Stimulated activated CD8-positive, alpha-beta memory T cell treated with anti-CD3 and anti-CD28 coated beads, Interleukin-15, amount 100 ng/mL, for 4 hours (primary cell): Measurements from ENCODE around the gene KIR3DL1.
A peak's percentile ranks its signal among the peaks of the same experiment; 100 is the strongest.
"Not testable (repeated sequence)": the region's sequence is repeated elsewhere in the genome, so short reads cannot be mapped to it uniquely, and the experiment has no call there.

ENCODE experiments used
- DNase-seq, 2 donors: peaks; one replicate each; pipeline ENCODE4 v3.0.0-alpha.2; 2020; ENCODE audit warnings: low read depth in 2 of 2

The KIR3DL1 gene

DNA sequence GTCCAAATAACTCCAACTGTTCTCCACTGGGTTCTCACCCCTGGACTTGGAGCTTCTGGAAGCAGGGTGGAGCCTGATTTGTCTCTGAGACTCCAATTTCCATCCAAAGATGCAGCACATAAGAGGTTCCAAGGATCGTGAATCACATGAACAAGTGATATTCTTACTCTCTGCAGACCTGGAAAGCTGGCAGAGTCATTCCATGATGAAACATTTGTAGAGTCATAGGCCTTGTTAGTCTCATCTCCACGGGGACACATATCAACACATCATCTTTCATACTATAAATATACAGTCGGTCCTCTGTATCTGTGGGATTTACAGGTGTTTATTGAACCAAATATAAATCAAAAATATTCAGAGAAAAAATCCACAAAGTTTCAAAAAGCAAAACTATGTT, 1.7 kb upstream of the KIR3DL1 start:
- not testable (repeated sequence) for DNase-seq

DNA sequence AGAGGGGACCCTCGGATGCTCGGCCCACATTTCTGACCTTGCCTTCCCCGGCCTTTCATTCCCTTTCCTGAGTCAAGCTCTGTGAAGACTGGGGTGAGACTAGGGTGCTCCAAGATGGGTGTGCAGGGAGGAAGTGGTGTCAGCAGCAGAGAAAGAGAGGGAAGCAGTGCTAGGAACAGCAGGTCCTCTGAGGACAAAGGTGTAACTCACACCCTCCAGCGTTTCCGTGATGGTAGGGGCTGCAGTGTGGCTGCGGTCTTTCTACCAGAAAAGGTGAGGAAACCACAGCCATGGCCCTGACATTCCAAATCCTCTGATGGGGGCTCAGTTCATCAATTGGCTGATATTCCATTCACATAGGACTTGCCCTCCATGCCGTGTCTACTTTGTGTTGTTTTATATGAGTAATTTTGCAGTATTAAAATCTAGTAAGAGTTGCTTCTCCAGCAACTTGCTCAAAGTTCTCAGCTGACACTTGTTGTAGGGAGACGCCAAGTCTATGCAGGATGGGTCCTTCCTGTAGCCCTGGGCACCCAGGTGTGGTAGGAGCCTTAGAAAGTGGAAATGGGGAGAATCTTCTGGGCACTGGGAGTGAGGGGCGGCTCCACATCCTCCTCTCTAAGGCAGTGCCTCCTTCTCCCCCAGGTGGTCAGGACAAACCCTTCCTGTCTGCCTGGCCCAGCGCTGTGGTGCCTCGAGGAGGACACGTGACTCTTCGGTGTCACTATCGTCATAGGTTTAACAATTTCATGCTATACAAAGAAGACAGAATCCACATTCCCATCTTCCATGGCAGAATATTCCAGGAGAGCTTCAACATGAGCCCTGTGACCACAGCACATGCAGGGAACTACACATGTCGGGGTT, 1.6 kb downstream of the KIR3DL1 start:
- DNase-seq = no peak

DNA sequence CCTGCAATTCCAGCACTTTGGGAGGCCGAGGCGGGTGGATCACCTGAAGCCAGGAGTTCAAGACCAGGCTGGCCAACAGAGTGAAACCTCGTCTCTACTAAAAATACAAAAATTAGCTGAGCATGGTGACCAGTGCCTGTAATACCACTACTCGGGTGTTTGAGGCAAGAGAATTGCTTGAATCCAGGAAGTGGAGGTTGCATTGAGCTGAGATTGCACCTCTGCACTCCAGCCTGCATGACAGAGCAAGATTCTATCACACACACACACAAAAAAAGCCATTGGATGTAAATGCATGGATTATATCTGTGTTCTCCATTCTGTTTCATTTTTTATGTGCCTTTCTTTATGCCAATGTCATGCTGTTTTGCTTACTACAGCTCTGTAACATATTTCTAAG, 8.1 kb downstream of the KIR3DL1 start:
- DNase-seq = not testable (repeated sequence)

DNA sequence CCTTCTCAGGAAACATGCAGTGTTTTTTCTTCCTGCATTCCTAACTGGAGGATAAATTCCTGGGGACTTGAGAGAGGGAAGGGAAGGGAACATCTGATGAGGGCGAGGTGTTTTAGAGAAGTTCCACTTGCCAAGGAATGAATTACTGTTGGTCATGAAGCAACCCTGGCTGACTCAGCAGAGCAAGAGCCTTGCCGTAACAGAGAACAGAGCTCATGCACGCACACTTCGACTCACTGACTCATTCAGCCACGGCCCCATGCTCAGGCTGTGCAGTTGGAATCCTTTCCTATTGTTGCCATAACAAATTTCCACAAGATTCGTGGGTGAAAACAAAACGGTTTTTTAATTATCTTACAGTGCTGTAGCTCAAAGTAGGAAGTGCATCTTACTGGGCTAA, 9.1 kb downstream of the KIR3DL1 start:
- not testable (repeated sequence) for DNase-seq

DNA sequence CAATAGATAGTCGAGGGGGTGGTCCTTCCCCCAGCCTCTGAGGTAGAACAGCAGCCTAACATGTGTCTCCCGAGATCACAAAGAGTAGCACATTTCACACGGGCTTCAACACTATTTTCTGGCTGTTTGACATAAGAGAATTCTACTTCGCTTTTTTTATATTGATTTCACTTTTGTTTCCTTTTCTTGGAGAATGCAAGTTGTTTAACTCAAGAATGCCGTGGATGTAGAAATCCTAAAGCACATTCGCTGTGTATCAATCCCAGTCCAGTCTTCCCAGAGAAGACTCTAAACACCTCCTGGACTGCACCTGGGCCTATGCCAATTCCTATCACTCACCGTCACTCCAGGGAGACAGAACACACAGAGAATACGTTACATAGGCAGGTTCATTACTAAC, 11.8 kb downstream of the KIR3DL1 start:
- DNase-seq = not testable (repeated sequence)

DNA sequence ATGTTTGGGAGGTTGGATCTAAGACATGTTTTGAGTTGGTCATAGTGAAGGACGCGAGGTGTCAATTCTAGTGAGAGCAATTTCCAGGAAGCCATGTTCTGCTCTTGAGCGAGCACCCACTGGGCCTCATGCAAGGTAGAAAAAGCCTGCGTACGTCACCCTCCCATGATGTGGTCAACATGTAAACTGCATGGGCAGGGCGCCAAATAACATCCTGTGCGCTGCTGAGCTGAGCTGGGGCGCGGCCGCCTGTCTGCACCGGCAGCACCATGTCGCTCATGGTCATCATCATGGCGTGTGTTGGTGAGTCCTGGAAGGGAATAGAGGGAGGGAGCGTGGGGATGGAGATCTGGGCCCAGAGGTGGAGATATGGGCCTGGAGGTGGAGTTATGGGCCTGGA, 16.2 kb downstream of the KIR3DL1 start, which contains the start of gene KIR2DS4:
KIR2DS4 (plus strand) TSS at position 181 of the 400 bp plus-strand sequence.
- not testable (repeated sequence) for DNase-seq

DNA sequence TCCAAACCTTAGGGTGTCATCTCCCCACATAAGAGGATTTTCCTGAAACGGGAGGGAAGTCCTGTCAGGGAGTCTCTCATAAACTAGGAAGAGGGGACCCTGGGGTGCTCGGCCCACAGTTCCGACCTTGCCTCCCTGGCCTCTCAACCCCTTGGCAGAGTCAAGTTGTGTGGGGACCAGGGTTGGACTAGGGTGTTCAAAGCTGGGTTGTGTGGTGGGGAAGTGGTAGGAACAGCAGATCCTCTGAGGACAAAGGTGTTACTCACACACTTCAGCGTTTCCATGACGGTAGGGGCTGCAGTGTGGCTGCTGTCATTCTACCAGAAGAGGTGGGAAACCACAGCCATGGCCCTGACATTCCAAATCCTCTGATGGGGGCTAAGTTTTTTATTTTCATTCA, 18.9 kb downstream of the KIR3DL1 start:
- DNase-seq = peak in 1 of 2 donors; percentile 21

DNA sequence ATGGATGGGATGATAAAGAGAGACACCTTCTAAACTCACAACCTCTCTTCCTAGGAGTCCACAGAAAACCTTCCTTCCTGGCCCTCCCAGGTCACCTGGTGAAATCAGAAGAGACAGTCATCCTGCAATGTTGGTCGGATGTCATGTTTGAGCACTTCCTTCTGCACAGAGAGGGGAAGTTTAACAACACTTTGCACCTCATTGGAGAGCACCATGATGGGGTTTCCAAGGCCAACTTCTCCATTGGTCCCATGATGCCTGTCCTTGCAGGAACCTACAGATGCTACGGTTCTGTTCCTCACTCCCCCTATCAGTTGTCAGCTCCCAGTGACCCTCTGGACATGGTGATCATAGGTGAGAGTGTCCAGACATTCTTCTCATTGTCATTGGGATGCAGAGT, 21.3 kb downstream of the KIR3DL1 start:
- not testable (repeated sequence) for DNase-seq

DNA sequence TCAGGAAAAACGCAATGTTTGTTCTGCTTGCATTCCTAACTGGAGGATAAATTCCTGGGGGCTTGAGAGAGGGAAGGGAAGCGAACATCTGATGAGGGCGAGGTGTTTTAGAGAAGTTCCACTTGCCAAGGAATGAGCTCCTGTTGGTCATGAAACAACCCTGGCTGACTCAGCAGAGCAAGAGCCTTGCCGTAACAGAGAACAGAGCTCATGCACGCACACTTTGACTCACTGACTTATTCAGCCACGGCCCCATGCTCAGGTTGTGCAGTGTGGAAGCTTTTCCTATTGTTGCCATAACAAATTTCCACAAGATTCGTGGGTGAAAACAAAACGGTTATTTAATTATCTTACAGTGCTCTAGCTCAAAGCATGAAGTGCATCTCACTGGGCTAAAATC, 26.9 kb downstream of the KIR3DL1 start:
- DNase-seq = not testable (repeated sequence)

DNA sequence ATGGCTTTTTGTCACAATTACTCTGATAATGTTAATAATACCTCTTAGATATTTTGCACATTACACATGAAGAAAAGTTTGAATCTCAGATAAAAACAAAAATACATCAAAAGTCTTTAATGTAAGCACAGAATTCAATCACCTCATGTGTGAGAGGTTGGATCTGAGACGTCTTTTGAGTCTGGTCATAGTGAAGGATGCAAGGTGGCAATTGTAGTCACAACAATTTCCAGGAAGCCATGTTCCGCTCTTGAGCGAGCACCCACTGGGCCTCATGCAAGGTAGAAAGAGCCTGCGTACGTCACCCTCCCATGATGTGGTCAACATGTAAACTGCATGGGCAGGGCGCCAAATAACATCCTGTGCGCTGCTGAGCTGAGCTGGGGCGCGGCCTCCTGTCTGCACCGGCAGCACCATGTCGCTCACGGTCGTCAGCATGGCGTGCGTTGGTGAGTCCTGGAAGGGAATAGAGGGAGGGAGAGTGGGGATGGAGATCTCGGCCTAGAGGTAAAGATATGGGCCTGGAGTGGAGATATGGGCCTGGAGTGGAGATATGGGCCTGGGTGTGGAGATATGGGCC, 33.9 kb downstream of the KIR3DL1 start, which contains the start of gene KIR3DL2:
KIR3DL2 (plus strand) TSS at position 383 of the 580 bp plus-strand sequence; CDS start at position 416, 33 bp downstream.
- DNase-seq = not testable (repeated sequence)

DNA sequence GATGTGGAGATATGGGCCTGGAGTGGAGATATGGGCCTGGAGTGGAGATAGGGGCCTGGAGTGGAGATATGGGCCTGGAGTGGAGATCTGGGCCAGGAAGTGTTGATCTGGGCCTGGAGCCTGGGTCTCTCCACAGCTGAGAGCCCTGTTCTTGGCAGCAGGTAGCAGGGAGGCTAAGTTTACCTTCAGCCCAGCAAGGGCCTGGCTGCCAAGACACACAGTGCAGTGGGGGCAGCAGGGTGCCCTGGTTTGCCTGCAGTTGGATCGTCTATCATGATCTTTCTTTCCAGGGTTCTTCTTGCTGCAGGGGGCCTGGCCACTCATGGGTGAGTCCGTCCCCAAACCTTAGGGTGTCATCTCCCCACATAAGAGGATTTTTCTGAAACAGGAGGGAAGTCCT, 34.7 kb downstream of the KIR3DL1 start:
- no peak for DNase-seq

DNA sequence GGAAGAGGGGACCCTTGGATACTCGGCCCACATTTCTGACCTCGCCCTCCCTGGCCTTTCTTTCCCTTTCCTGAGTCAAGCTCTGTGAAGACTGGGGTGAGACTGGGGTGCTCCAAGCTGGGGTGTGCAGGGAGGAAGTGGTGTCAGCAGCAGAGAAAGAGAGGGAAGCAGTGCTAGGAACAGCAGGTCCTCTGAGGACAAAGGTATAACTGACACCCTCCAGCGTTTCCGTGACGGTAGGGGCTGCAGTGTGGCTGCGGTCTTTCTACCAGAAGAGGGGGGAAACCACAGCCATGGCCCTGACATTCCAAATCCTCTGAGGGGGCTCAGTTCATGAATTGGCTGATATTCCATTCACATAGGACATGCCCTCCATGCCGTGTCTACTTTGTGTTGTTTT, 35.1 kb downstream of the KIR3DL1 start:
- DNase-seq = no peak

DNA sequence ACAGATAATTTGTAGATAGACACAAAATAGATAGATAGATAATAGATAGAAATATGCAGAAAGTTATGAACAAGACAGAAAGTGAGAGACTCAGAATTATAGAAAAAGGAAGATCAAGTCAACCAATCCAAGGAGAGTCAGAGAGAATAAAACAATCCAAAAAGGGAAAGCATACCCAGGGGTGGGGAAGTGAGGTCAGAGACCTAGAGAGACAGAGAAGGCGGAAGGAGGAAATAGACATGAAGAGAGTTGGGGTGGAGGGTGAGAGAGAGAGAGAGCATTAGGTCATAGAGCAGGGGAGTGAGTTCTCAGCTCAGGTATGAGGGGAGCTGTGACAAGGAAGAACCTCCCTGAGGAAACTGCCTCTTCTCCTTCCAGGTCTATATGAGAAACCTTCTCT, 39.0 kb downstream of the KIR3DL1 start:
- DNase-seq = not testable (repeated sequence)

DNA sequence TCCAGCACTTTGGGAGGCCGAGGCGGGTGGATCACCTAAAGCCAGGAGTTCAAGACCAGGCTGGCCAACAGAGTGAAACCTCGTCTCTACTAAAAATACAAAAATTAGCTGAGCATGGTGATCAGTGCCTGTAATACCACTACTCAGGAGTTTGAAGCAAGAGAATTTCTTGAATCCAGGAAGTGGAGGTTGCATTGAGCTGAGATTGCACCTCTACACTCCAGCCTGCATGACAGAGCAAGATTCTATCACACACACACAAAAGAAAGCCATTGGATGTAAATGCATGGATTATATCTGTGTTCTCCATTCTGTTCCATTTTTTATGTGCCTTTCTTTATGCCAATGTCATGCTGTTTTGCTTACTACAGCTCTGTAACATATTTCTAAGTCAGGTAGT, 42.2 kb downstream of the KIR3DL1 start:
- not testable (repeated sequence) for DNase-seq

DNA sequence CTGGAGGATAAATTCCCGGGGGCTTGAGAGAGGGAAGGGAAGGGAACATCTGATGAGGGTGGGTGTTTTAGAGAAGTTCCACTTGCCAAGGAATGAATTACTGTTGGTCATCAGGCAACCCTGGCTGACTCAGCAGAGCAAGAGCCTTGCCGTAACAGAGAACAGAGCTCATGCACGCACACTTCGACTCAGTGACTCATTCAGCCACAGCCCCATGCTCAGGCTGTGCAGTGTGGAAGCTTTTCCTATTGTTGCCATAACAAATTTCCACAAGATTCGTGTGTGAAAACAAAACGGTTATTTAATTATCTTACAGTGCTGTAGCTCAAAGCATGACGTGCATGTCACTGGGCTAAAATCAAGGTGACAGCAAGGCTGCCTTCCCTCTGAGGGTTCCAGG, 43.2 kb downstream of the KIR3DL1 start:
- not testable (repeated sequence) for DNase-seq

DNA sequence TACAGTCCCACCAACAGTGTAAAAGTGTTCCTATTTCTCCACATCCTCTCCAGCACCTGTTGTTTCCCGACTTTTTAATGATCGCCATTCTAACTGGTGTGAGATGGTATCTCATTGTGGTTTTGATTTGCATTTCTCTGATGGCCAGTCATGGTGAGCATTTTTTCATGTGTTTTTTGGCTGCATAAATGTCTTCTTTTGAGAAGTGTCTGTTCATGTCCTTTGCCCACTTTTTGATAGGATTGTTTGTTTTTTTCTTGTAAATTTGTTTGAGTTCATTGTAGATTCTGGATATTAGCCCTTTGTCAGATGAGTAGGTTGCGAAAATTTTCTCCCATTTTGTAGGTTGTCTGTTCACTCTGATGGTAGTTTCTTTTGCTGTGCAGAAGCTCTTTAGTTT, 47.2 kb downstream of the KIR3DL1 start:
- DNase-seq = not testable (repeated sequence)

DNA sequence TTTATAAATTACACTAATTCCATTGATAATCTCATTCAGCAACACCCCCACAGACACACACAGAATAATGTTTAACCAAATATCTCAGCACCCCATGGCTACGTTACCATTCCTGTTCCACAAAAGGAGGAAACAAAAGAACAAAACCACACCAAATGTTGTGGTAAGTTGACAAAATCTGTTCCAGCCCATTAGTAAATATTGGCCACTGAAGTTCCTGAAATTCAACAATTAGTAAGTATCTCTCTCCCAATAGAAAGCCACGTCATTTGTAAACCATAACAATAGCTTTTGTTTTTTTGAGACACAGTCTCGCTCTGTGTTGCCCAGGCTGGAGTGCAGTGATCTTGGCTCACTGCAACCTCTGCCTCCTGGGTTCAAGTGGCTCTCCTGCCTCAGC, 55.4 kb downstream of the KIR3DL1 start:
- no peak for DNase-seq

DNA sequence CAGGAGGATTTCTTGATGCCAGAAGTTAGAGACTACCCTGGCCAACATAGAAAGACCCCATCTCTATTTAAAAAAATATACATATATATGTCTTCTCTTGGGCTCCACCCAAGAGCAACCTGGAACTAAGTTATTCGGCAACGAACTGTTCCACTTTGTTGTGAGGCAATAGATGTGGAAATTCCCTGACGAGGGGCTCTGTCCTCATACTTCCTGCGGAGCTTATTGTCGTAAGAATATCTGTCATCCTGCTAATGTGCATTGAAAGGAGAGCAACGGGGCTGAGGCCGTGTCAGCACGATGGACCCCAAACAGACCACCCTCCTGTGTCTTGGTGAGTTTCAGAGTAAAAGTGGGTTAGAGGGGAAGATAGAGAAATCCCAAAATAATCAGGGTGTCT, 57.7 kb downstream of the KIR3DL1 start, which contains the start of gene FCAR:
FCAR (plus strand) TSS at position 246 of the 400 bp plus-strand sequence; CDS start at position 301, 55 bp downstream.
- DNase-seq = no peak

DNA sequence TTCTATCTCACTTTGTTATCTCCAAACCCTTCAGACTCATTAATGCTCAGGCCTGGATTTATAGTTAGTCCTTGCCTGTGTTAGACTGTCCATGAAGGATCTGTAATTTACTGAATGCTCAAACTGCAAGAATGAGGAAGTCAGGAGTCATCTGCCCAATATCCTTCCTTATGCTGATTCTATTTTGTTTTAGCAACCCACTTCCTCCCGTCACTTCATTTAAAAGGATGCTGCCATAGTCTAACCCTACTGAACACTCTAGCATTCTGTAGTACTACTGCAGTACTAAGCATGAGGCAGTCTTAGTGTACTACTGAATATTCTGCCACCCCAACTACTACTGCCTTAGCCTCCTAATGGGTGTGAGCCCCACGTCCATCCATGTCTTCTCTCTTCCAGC, 59.2 kb downstream of the KIR3DL1 start:
- DNase-seq = no peak

DNA sequence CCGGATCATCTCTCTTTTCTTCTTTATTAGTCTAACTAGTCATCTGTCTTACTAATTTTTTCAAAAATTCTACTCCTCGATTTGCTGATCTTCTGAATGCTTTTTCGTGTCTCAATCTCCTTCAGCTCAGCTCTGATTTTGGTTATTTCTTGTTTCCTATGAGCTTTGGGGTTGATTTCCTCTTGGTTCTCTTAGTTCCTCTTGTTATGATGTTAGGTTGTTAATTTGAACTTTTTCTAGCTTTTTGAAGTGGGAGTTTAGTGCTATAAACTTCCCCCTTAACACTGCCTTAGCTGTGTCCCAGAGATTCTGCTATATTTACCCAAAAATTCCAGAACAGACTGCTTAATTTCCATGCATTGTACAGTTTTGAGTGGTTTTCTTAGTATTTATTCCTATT, 61.2 kb downstream of the KIR3DL1 start:
- no peak for DNase-seq
